Activated T-cell treated with anti-CD3 and anti-CD28 coated beads for 48 hours (primary cell): ENCODE measurements around the gene HEATR1.
"Not testable (repeated sequence)": the region's sequence is repeated elsewhere in the genome, so short reads cannot be mapped to it uniquely, and the experiment has no call there.

Source experiments
- DNase-seq: peaks from one replicate; pipeline ENCODE4 v3.0.0-alpha.2; 2020; ENCODE audit warnings: low read depth

HEATR1 gene

DNA sequence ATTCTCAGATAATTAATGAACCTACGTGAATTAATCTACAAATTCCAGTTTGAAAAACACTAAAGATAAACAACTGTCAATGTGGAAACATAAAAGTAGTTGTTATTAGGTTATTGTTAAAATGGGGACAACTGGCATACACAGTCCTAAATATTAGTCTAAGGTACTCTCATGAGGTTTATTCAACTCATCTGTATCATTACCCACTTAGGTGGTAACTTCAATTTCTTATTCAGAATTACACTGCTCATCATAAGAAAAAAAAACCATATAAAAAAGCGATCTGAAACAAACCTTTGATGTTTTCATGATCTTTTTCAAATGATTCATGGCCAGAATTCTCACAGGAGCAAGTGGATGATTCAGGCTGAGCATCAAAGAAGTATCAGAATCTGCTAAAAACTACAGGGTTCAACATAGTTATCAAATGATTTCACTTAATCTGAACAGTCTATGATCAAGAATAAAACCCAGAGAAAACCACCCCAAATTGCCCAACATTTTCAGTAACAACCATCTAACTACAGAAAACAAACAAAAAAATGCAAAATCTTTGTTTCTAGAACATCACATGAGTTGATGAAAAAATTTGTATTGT, 13.7 kb downstream of the HEATR1 start:
- DNase-seq, result no peak

DNA sequence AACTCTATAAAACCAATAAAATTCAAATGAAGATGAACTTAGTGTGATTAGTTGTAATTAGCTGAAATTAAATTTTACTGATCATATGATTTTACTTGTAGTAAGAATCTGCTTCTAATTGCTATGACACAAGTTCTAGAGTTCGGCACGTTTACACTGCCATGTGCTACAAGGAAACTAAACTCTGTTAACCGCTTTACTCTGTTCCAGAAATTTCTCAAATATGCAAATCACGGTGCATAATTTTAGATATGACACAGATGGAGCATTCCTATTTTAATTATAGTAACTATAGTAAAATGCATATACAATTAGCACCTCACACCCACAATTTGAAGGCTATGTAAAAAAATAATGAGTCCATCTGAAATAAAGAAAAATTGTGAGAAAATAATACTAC, 14.8 kb downstream of the HEATR1 start:
- DNase-seq, result no peak

DNA sequence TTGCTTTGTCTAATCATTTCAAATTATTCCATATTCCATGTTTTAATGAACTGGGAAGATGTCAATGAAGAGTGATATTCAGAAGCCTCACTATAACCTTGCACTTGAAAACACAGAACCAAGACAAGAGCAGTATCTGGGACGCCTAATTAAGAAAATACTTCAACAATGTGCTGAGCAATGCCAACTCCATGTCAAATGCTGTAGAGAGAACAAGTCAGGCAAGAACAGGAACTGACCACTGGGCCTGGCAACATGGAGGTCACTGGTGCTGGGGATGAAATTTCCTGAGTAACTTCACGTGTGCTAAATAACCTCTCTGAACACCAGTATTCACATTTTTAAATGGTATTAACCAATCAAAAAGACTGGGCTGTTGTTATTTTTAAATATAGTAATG, 22.8 kb downstream of the HEATR1 start:
- no peak for DNase-seq

DNA sequence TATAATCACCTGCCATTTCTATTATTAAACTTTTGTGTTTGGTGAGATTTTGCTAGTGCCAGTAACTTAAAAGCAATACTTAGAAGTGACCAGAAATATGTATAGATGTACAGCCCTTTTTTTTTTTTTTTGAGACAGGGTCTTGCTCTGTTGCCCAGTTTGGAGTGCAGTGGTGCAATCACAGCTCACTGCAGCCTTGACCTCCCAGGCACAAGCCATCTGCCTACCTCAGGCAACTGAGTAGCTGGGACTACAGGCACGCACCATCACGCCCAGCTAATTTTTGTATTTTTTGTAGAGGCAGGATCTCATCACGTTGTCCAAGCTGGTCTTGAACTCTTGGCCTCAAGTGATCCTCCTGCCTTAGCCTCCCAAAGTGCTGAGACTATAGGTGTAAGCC, 23.9 kb downstream of the HEATR1 start:
- not testable (repeated sequence) for DNase-seq

DNA sequence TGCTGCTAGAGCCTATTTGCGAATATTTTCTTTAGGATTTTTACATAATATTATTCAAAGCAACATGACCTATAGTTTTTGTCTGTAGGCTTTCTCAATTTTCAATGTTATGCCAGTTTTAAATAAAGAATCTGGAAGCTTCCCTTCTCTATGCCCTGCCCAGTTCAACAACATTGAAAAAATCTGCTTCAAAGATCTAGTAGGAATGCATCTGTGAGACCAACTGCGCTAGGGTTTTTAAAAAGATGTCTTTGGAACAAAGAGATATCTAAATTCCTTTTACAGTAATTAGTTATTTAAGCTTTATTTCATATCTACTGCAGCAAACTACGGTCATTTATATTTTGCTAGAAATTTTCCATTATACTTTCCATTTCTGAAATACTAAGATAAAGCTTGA, 25.7 kb downstream of the HEATR1 start:
- DNase-seq, result no peak

DNA sequence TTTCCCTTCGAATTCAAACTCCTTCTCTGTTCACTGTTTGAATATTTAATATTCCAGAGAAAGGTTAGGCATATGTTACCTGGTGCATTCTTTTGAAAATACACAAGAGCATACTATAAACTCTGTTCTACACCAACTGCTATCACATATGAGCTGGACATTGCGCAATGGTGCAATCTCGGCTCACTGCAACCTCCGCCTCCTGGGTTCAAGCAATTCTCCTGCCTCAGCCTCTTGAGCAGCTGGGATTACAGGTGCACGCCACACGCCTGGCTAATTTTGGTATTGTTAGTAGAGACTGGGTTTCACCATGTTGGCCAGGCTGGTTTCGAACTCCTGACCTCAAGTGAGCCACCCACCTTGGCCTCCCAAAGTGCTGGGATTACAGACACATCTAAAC, 27.3 kb downstream of the HEATR1 start:
- not testable (repeated sequence) for DNase-seq

DNA sequence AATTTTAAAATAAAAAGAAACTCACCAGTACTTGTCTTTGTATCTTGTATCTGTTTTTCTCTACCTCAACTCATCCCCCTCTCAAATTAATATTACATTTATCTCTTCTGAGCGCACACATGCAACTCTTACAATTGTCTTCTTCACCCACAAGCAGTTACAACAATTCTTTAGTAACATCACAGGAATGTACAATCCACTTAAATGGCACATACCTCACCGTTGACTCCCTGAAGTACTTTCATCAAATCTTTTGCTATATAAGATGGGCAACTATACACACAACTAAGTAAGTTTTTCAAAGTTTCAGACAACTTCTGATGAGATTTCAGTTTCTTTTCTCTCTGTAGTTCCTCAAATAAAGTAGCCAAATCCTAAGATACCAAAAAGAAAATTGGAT, 28.3 kb downstream of the HEATR1 start:
- DNase-seq, result no peak

DNA sequence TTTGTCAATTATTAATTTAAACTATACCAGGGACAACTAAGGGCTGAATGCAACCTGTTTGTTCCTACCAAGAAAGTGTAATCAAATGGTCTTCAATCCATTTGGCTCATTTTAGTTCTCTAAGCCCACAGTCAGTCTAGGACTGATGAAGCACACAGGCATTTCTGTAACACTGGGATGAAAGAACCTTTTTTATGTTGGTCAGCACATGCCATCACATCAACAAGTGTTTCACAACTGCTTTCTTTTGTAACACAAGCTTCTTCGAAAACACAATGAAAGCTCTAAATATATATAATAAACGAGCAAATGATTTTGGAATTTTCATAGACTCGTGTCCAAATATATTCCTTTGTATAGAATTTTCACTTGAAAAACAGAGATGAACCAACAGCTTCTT, 28.8 kb downstream of the HEATR1 start:
- no peak for DNase-seq

DNA sequence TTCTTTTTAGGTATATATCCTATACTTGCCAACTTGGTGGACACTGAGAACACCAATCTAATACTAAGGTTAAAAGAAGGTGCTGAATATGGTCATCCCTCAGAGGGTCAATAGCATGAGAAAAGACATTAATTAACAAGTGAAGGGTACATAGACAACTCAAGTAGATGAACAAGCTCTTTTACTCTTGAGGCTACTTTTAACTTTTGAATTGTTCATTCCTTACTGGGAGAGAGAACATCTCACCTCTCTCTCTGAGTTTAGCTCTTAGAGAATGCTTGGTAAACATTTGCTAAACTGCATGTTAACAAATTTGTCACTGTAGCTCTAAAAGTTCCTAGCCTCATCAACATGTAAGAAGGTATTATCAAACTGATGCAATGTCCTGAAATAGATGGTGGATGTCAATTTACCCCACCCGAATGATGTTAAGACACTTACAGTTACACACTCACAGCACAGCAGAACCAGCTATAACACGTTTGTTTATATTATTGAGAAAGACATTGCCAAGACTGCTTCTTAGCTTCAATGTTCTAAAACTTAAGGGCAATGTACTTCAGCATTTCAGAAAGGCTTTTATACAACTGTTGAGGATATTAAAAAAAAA, 35.9 kb downstream of the HEATR1 start:
- no peak for DNase-seq

DNA sequence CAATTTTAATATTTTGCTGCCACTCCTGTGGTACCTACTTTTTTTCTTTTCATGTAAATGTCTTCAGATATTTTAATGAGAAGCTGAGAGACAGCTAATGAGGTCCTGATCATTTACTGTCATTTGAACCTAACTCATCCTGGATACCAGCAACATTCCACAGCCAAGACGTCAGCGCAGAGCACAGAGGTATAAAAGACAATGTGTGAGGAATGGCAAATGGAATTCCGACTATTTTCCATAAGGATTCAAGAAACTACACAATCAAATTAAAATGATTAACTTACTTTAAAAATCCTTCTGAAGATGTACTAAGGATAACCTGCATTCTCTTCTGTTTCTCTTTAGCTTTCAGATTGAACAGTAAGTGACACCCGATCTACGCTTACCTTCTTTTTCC, 38.8 kb downstream of the HEATR1 start:
- DNase-seq, result no peak

DNA sequence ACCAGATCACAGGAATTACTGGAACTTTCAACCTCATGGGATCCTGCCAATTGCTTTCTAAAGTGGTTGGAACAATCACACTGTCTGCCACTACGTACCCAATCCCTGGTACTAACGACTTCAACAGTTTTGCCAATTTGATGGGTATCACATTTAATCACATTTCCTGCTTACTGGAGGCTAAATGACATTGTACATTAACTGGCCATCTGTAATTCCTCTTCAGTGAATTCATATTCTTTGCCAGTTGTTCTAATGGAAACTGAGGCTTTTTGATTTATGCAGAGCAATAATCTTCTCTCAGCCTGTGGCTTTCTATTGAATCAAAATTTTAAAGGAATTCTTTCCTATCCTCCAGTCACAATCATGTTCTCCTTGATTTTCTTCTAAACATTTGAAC, 42.3 kb downstream of the HEATR1 start:
- DNase-seq, result no peak

DNA sequence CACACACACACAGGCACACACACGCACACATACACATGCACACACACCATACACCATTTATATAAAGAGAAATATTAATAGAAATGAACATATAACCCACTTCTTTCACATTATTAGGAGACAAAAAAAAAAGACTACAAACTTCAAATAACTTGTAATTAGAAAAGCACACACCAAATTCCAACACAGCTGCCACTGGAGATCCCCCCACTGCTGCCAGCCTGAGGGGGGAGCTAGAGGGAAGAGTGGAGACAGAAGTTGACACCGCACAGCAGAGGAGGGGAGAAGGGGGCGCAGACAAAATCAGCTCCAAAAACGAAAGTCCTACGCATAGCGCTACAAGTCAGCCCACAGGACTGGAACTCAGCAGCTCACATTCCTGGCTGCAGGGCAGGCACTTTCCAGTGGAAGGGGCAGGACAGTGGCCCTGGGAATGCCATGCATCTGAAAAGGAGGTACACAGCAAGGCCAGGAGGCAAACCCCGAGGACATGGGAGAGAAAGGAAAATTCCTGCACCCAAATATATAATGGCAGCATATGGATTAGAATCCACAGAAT, 44.0 kb downstream of the HEATR1 start:
- DNase-seq, result no peak

DNA sequence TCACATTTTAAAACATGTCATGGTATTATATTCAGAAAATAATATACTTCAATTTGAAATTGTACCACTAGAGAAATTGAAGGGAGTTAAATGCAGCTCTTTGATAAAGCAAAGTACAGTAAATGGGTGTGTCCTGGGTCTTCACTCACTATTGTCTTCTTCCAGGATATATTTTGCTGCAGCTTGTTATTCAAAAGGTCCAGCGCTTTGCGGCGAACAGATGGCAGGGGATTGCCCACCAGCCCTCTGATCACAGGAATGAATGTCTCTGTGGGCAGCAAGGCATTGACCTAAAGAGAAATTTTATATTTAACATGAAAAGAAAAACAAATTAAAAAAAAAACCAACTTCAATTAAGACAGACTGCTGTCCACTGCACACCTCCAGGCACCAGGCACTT, 45.5 kb downstream of the HEATR1 start:
- DNase-seq, result no peak

DNA sequence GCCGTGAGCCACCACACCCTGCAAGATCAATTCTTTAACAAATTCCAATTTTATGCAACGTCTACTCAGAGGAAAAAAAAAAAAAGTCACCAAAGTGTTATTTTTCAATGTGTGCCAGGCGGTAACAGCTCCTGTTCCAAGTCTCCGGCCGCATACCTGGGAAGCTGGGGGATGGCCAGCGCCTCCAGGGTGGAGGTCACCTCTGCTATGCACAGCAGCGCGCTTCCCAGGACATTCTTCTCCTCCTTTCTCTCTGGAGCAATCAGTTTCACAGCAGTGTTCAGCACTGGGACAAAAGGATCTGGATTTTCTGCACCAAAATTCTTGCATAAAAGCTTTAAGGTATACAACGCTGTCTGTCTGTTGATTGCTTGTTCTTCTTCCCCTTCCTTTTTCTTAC, 46.2 kb downstream of the HEATR1 start:
- DNase-seq, result no peak

DNA sequence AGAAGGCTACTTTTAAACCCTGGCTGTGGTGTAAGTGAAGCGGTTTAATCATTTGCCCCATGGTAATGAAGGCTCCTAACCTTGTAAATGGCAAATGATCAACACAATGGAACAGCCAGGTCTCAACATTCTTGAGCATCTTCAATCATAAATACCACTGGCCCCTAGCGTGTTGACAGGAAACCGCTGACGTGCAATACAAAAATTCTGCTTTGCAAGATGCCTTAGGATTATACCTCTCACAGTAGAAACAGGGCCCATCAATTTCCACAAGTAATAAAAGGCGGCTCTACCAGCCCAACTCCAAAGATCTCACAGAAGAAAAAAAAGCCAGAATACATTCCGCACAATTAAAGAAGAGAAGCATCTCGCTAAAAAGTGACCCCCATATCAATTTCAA, 47.7 kb downstream of the HEATR1 start:
- no peak for DNase-seq

DNA sequence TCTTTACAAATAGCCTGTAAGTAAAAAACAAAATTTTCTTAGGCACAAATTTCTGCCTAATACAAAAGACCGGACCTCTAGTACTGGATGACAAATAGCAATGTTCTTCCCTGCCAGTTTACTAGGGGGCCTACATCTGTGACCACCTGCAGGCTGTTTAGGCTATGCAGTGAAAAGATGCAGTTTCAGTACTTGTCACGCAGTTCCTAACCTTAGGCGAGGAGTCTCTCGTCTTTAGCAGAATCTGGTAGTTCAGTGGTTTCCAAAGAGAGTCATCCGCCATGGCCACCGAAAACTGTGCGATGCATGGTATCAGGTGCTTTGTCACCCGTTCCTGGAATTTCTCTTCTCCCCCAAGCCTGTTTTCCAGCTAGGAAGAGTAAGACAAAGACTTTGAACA, 50.9 kb downstream of the HEATR1 start:
- no peak for DNase-seq

DNA sequence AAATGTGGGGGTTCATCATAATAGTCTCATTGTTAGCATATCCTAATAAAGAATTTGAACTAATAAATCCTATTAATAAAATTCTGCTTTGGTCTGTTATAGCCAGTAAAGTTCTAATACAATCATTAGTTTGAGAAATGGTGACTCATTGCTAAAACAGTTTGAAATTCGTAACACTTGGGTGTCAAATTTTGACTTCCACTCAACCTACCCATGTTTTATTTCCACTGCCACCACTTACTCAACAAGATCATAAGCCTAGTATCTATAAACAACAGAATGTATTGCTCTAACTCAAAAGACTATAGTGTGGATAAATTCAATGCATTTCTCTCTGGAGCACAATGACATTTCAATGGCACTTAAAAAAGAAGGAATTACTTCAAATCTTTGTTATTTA, 51.4 kb downstream of the HEATR1 start:
- DNase-seq, result no peak

DNA sequence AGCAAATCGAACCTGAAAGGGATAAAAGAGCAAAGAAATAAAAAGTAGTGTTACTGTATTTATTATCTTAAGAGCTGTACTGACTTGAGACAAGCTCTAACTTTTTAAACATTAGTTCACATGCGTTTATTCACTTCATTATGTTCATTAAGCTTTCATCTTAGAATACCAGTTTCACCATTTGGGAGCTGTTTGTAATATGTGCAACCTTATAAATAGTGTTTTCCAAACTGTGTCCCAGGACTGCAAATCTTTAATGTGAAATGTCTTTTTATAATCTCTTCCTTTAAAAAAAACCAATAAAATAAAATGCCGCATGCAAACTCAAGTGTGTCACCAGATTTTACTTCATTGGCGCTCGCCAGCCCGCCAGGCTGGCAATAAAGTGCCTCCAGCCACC, 52.2 kb downstream of the HEATR1 start:
- no peak for DNase-seq

DNA sequence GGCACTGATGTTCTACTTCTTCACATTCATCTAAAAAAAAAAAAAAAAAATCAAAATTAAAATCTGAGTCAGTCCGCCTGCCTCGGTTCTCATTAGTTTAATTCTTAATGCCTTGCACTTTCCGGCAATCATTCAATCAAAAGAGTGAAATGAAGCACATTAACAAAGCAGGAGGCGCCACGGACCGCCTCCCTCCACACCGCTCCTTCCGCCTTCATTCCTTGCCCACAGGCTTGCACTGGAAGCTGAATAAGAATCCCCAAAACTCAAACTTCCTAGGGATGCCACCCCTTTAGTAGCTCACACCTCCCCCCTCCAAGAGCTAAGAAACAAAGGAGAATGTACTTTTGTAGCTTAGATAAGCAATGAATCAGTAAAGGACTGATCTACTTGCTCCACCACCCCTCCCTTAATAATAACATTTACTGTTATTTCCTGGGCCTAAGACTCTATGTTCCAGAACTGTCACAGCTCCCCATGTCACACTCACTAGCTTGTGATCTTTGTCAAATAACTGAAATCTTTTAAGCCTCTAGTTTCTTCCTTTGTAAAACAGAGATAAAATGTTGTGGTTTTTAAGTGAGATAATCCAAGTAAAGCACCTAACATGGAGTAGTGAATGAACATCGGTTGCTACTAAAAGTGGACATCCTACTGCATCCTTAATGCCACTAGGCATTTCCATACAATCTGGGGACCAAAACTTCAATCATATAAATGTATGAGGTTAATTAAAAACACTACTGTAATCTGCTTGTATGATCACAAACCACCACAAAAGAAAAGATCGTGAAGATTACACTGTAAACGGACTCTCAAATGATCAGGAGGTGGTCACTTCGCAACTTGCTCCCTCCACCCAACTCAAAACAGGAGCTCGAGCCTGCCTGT, 53.1 kb downstream of the HEATR1 start:
- DNase-seq, result no peak

DNA sequence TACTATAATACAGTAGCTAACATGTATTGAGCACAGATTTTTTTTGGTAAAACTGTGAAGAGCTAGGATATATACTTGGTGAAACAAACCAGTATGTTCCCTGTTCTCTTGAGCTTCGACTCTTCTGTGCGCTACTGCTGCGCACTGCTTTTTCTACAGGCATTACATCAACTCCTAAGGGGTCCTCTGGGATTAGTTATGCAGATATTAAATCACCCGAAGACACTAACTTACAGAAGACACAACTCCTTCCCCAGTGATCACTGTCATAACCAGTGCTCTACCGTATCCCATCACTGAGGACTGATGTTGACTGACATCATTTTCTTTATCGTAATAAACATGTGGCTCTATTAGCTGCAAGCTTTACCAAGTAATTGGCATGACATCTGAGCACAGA, 55.9 kb downstream of the HEATR1 start:
- DNase-seq, result no peak

DNA sequence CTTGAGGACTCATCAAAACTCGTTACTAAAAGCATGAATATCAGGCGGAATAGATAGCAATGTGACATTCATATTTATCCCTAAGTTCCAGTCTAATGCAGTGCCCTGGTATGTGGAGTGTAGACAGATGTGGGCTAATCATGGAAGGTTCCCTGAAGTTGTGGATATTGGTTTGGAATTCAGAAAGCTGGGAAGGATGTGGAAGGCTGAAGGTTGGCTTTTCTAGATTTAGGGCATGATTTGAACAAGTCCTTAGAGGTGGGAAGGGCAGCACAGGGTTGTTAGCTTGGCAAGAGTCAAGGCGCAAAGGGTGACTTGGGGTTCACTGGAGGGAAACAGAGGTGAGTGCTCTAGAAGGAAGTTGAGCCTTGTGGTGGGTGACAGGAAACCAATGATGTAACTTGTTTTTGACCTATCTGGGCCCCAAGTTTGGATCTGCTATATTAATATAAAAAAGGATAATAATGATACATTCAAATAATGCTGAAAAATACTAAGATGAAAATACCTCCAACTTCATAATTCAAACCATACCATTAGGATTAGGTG, 58.6 kb downstream of the HEATR1 start:
- DNase-seq, result no peak

DNA sequence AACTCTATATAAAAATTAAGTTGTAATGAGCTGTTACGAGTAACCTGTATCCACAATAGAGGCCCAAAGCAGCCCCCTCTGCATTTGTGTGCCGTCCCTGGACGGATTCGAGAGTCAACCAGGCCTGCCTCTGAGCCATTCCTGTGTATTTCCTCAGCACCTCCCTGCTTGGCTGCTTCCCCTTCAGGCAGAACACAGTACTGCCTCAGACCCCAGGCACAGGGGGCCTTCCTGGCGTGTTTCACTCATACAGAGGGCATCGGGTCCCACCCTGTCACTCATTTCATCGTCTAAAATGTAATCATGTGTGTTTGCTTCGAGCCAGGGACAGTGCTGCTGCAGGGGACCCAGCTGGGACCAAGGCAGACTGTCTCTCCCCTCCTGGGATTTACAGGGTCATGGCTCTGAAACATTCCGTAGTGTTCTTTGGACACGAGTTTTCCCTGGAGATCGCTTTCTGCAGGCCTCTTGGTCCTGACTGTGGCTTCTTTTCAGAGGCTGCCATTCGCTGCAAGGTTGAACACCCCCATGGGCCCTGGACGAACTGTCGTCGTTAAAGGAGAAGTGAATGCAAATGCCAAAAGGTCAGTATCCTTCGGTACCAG, 61.1 kb downstream of the HEATR1 start:
- DNase-seq, result no peak
